Measurements from ENCODE around the gene KRT75. TPM values are rescaled to one million over a fixed set of nuclear protein-coding genes. Genes with fewer than 3 reads are reported as not detected.

Gene KRT75
- total and polyA plus RNA-seq, 2 donors (not counting 3 experiments of a cell fraction or from before 2014, with no cell fraction given), result not detected

GRCh38 chr12:52439420-52439819 is 5.2 kb upstream of the KRT75 start:
- Histone ChIP-seq H3K4me2 (ENCODE audit: insufficient read depth, low read length) (no peak overlapping the region), H3K4me3 (replicated peaks in 1 of 3; ENCODE audit: insufficient read depth in 1 of 3, low read depth in 1 of 3, low read length in 3 of 3) (no peak overlapping the region), H3K36me3 (ENCODE audit: control insufficient read depth in 2 of 2, extremely low read depth in 1 of 2, insufficient read depth in 2 of 2, low read length in 2 of 2) (no peaks in the 10 kb centered on the region), H3K27ac (ENCODE audit: insufficient read depth, low read depth, low read length) (no peak overlapping the region), H3K79me2 (ENCODE audit: control insufficient read depth, insufficient read depth, low read length) (no peaks in the 10 kb centered on the region), H3K27me3 (ENCODE audit: control insufficient read depth in 2 of 2, insufficient read depth in 2 of 2, low read length in 2 of 2) (peaks cover 4 to 7% of the 10 kb centered on the region in 2 experiments), H3K9me3 (replicated peaks; ENCODE audit: control insufficient read depth, insufficient read depth, low read length) (no peaks in the 10 kb centered on the region), H4K20me1 (replicated peaks; ENCODE audit: control insufficient read depth, extremely low read depth, insufficient read depth, low read length) (no peaks in the 10 kb centered on the region), H3K4me1 (ENCODE audit: control insufficient read depth, extremely low read depth, insufficient read depth, low read length) (no peaks in the 10 kb centered on the region), H2AFZ (ENCODE audit: low read depth, low read length) (no peak overlapping the region), H3K9me1 (replicated peaks; ENCODE audit: control insufficient read depth, extremely low read depth, insufficient read depth, low read length) (no peaks in the 10 kb centered on the region), H3K9ac (replicated peaks; ENCODE audit: extremely low read depth, insufficient read depth, low read length) (no peak overlapping the region)
- dilution Hi-C loops (cut with MboI; ENCODE audit: extremely low pct_ligation_motif_present, low sequenced_read_pairs), result no loop called here
- ChIA-PET POLR2A (no interaction called here), CTCF (interaction anchor here (2.2 kb wide), 1 partner anchor 11 kb away, joined by 6 read pairs; no protein-coding TSS in a partner anchor)
- no TSS peak for BruUV-seq (replicated peaks)
- no peak for DNase-seq (ENCODE audit: low read depth, low spot score)
- no peak for TF ChIP-seq JUN (IDR thresholded peaks at IDR 0.05; ENCODE audit: borderline replicate concordance, insufficient read depth, insufficient read length, low read depth)
- TF ChIP-seq FOS (IDR thresholded peaks at IDR 0.05; ENCODE audit: borderline replicate concordance, insufficient read depth, low read length), result no peak
- no peak for TF ChIP-seq EZH2 (IDR thresholded peaks at IDR 0.05; ENCODE audit: borderline replicate concordance, low read depth, low read length, severe bottlenecking)
- no peak for TF ChIP-seq MAX (IDR thresholded peaks at IDR 0.05; ENCODE audit: insufficient read depth, insufficient read length)
- no peak for FAIRE-seq
- intact Hi-C loops (cut with micrococcal nuclease), result no loop called here

- Histone ChIP-seq H3K4me1 (ENCODE audit: control insufficient read depth, extremely low read depth, insufficient read depth, low read length) (no peaks in the 10 kb centered on the region), H3K4me3 (replicated peaks in 1 of 3; ENCODE audit: insufficient read depth in 1 of 3, low read depth in 1 of 3, low read length in 3 of 3) (no peak overlapping the region), H3K9me3 (replicated peaks; ENCODE audit: control insufficient read depth, insufficient read depth, low read length) (no peaks in the 10 kb centered on the region), H3K9me1 (replicated peaks; ENCODE audit: control insufficient read depth, extremely low read depth, insufficient read depth, low read length) (no peaks in the 10 kb centered on the region), H2AFZ (ENCODE audit: low read depth, low read length) (no peak overlapping the region), H4K20me1 (replicated peaks; ENCODE audit: control insufficient read depth, extremely low read depth, insufficient read depth, low read length) (no peaks in the 10 kb centered on the region), H3K27ac (ENCODE audit: insufficient read depth, low read depth, low read length) (no peak overlapping the region), H3K4me2 (ENCODE audit: insufficient read depth, low read length) (no peak overlapping the region), H3K79me2 (ENCODE audit: control insufficient read depth, insufficient read depth, low read length) (no peaks in the 10 kb centered on the region), H3K36me3 (ENCODE audit: control insufficient read depth in 2 of 2, extremely low read depth in 1 of 2, insufficient read depth in 2 of 2, low read length in 2 of 2) (no peaks in the 10 kb centered on the region), H3K9ac (replicated peaks; ENCODE audit: extremely low read depth, insufficient read depth, low read length) (no peak overlapping the region), H3K27me3 (ENCODE audit: control insufficient read depth in 2 of 2, insufficient read depth in 2 of 2, low read length in 2 of 2) (peaks cover 4 to 7% of the 10 kb centered on the region in 2 experiments)
- ChIA-PET POLR2A (no interaction called here), CTCF (no interaction called here)
- DNase-seq (ENCODE audit: low read depth, low spot score), result no peak
- FAIRE-seq, result no peak
- TF ChIP-seq MAX (IDR thresholded peaks at IDR 0.05; ENCODE audit: insufficient read depth, insufficient read length) (no peak), GATA2 (IDR thresholded peaks at IDR 0.05; ENCODE audit: insufficient read depth, insufficient read length, low read depth, low read length) (no peak), MYC (IDR thresholded peaks at IDR 0.05; ENCODE audit: low read depth, low read length) (no peak), POLR2AphosphoS5 (IDR thresholded peaks at IDR 0.05; ENCODE audit: insufficient read depth, low read depth, low read length) (no peak), CTCF (IDR thresholded peaks at IDR 0.05; ENCODE audit: extremely low read depth in 1 of 2, insufficient read depth in 1 of 2, low read depth in 1 of 2, low read length in 2 of 2) (no peak), EZH2 (IDR thresholded peaks at IDR 0.05; ENCODE audit: borderline replicate concordance, low read depth, low read length, severe bottlenecking) (no peak), POLR2A (IDR thresholded peaks at IDR 0.05; ENCODE audit: low read depth, low read length) (no peak), JUN (IDR thresholded peaks at IDR 0.05; ENCODE audit: borderline replicate concordance, insufficient read depth, insufficient read length, low read depth) (no peak), FOS (IDR thresholded peaks at IDR 0.05; ENCODE audit: borderline replicate concordance, insufficient read depth, low read length) (no peak)
- intact Hi-C loops (cut with micrococcal nuclease), result no loop called here
- dilution Hi-C loops (cut with MboI; ENCODE audit: extremely low pct_ligation_motif_present, low sequenced_read_pairs), result no loop called here
- no TSS peak for BruUV-seq (replicated peaks)
These were observed 4.4 kb upstream of the KRT75 start for GRCh38 chr12:52438305-52439301.

All from endothelial cell of umbilical vein (primary cell).